MM.1S (cell line): ENCODE data around the gene MYBPC1.

Experiments
- DNase-seq: peaks from one replicate; pipeline ENCODE4 v3.0.0-alpha.2; 2015
- H2AFZ ChIP-seq: fragments of 300-600 bp; sonication (generic); 2 replicates; pipeline ENCODE4 v1.6.0; 2016; ENCODE audit warnings: antibody characterized with exemption, low read length
- H3F3A ChIP-seq: fragments of 300-600 bp; sonication (generic); 2 replicates; pipeline ENCODE4 v1.6.1; 2016; ENCODE audit warnings: mild to moderate bottlenecking, antibody characterized with exemption, low read length, moderate library complexity, mixed read lengths; ENCODE audit not compliant: insufficient read depth
- H3K27ac ChIP-seq: fragments of 300-600 bp; sonication (generic); 2 replicates; pipeline ENCODE4 v1.5.1; 2016; ENCODE audit warnings: mild to moderate bottlenecking, low read length
- H3K27me3 ChIP-seq: fragments of 300-600 bp; sonication (generic); replicated peaks from 2 replicates; pipeline ENCODE4 v1.6.0; 2016; ENCODE audit warnings: low read length; ENCODE audit not compliant: insufficient read depth
- H3K36me3 ChIP-seq: fragments of 300-600 bp; sonication (generic); replicated peaks from 2 replicates; pipeline ENCODE4 v1.6.1; 2016; ENCODE audit warnings: mild to moderate bottlenecking, low read length, mixed read lengths; ENCODE audit not compliant: insufficient read depth
- H3K4me1 ChIP-seq: fragments of 300-600 bp; sonication (generic); 2 replicates; pipeline ENCODE4 v1.6.1; 2016; ENCODE audit warnings: low read length, mixed read lengths
- H3K4me2 ChIP-seq: fragments of 300-600 bp; sonication (generic); 2 replicates; pipeline ENCODE4 v1.6.0; 2016; ENCODE audit warnings: low read depth, low read length
- H3K4me3 ChIP-seq: fragments of 300-600 bp; sonication (generic); 2 replicates; pipeline ENCODE4 v1.5.1; 2016; ENCODE audit warnings: low read length, mixed read lengths
- H3K79me2 ChIP-seq: fragments of 300-600 bp; sonication (generic); 2 replicates; pipeline ENCODE4 v1.6.1; 2016; ENCODE audit warnings: mixed run types, low read length, mixed read lengths
- H3K9ac ChIP-seq: fragments of 300-600 bp; sonication (generic); 2 replicates; pipeline ENCODE4 v1.6.1; 2016; ENCODE audit warnings: low read length, mixed read lengths
- H3K9me2 ChIP-seq: fragments of 300-600 bp; sonication (generic); replicated peaks from 2 replicates; pipeline ENCODE4 v1.6.1; 2016; ENCODE audit warnings: mild to moderate bottlenecking, low read length, mixed read lengths; ENCODE audit not compliant: insufficient read depth
- H3K9me3 ChIP-seq: fragments of 300-600 bp; sonication (generic); replicated peaks from 2 replicates; pipeline ENCODE4 v1.6.1; 2016; ENCODE audit warnings: mild to moderate bottlenecking, low read length, mixed read lengths; ENCODE audit not compliant: insufficient read depth
- H4K20me1 ChIP-seq: fragments of 300-600 bp; sonication (generic); 2 replicates; pipeline ENCODE4 v1.6.1; 2016; ENCODE audit warnings: mild to moderate bottlenecking, low read length, moderate library complexity, mixed read lengths; ENCODE audit not compliant: insufficient read depth
- CTCF ChIP-seq: fragments of 300-600 bp; sonication (generic); IDR thresholded peaks from 2 replicates; pipeline ENCODE4 v1.5.1; 2016; ENCODE audit warnings: antibody characterized with exemption, low read length, mixed read lengths
- EZH2 ChIP-seq: fragments of 300-600 bp; sonication (generic); optimal IDR thresholded peaks from 2 replicates; pipeline ENCODE3; 2017; ENCODE audit warnings: low read depth, mild to moderate bottlenecking, antibody characterized with exemption, low read length, mixed read lengths
- EZH2phosphoT487 ChIP-seq: fragments of 300-600 bp; sonication (generic); IDR thresholded peaks from 2 replicates; pipeline ENCODE4 v1.6.1; 2018; ENCODE audit warnings: antibody characterized with exemption, low read length

Gene MYBPC1

GRCh38 chr12:101720118-101720517 is 125.3 kb downstream of the MYBPC1 start:
- Histone ChIP-seq H2AFZ (no peak overlapping the region), H3F3A (no peaks in the 10 kb centered on the region), H3K9me2 (no peaks in the 10 kb centered on the region), H3K27me3 (no peaks in the 10 kb centered on the region), H4K20me1 (no peaks in the 10 kb centered on the region), H3K27ac (no peak overlapping the region), H3K4me1 (no peaks in the 10 kb centered on the region), H3K4me2 (no peak overlapping the region), H3K4me3 (no peak overlapping the region), H3K9me3 (no peaks in the 10 kb centered on the region), H3K36me3 (no peaks in the 10 kb centered on the region; the same call in 1 of the 2 replicates), H3K9ac (no peak overlapping the region), H3K79me2 (0 out of 2 replicates have a peak, but pooled peaks cover 3% of the 10 kb centered on the region)
- DNase-seq = no peak
- TF ChIP-seq CTCF (no peak), EZH2phosphoT487 (no peak), EZH2 (no peak)

- H2AFZ ChIP-seq = no peak overlapping the region
- no peaks in the 10 kb centered on the region for H4K20me1 ChIP-seq
- H3F3A ChIP-seq = 0 out of 2 replicates have a peak, but pooled peaks cover 5% of the 10 kb centered on the region
- TF ChIP-seq CTCF (no peak), EZH2phosphoT487 (no peak), EZH2 (no peak)
- H3K4me3 ChIP-seq = no peak overlapping the region
- H3K4me2 ChIP-seq = no peak overlapping the region
- no peak for DNase-seq
- no peaks in the 10 kb centered on the region for H3K9me3 ChIP-seq
- no peaks in the 10 kb centered on the region for H3K9me2 ChIP-seq
- no peaks in the 10 kb centered on the region for H3K79me2 ChIP-seq
- peaks cover 15% of the 10 kb centered on the region for H3K4me1 ChIP-seq
- no peaks in the 10 kb centered on the region for H3K27me3 ChIP-seq
- H3K27ac ChIP-seq = no peak overlapping the region
- H3K36me3 ChIP-seq = no peaks in the 10 kb centered on the region; the same call in 1 of the 2 replicates
- no peak overlapping the region for H3K9ac ChIP-seq
Measured at GRCh38 chr12:101722392-101722791, 127.6 kb downstream of the MYBPC1 start.

GRCh38 chr12:101727098-101727497 is 132.3 kb downstream of the MYBPC1 start:
- Histone ChIP-seq H3F3A (0 out of 2 replicates have a peak, but pooled peaks cover 11% of the 10 kb centered on the region), H3K4me1 (peaks cover 15% of the 10 kb centered on the region), H3K36me3 (no peaks in the 10 kb centered on the region; the same call in none of the 2 replicates), H3K79me2 (no peaks in the 10 kb centered on the region), H3K4me3 (no peak overlapping the region), H3K4me2 (no peak overlapping the region), H3K9me3 (no peaks in the 10 kb centered on the region), H2AFZ (no peak overlapping the region), H3K9me2 (no peaks in the 10 kb centered on the region), H3K27me3 (no peaks in the 10 kb centered on the region), H3K27ac (no peak overlapping the region), H4K20me1 (no peaks in the 10 kb centered on the region), H3K9ac (no peak overlapping the region)
- no peak for TF ChIP-seq EZH2phosphoT487
- no peak for TF ChIP-seq EZH2
- TF ChIP-seq CTCF = no peak
- DNase-seq = no peak
